GM12878 (cell line): ENCODE data around the gene RPAP3. TPM values are rescaled to one million over a fixed set of nuclear protein-coding genes. Genes with fewer than 3 reads are reported as not detected.

ENCODE experiments used
- ATAC-seq: fragments of 200-7000 bp; cut with Tn5 transposase; 3 replicates; pipeline ENCODE4 v1.9.1; 2020; ENCODE audit warnings: mild to moderate bottlenecking, moderate library complexity
- BruUV-seq: library from RNA; stranded (reverse); fragments of 400-500 nt; replicated peaks from 2 replicates; lab custom pipeline; 2021; lab: Mats Ljungman, UMichigan
- CTCF ChIA-PET: fragments of 300-600 bp; sonication (Branson Sonifier 250); formaldehyde crosslinking; extraction: SDS; loops from one replicate; lab custom pipeline; 2021; ENCODE audit warnings: inconsistent platforms; lab: Yijun Ruan, JAX
- POLR2A ChIA-PET: fragments of 350-600 bp; formaldehyde crosslinking; extraction: SDS; loops from one replicate; lab custom pipeline; 2021; ENCODE audit warnings: inconsistent platforms; lab: Charles Lee
- RAD21 ChIA-PET: fragments of 300-600 bp; sonication (Branson Sonifier 250); formaldehyde crosslinking; loops from one replicate; lab custom pipeline; 2023; ENCODE audit warnings: antibody characterized with exemption; ENCODE audit not compliant: unreplicated experiment; lab: Charles Lee
- SMC1A ChIA-PET: fragments of 300-600 bp; sonication (Branson Sonifier 250); formaldehyde crosslinking; loops from one replicate; lab custom pipeline; 2023; ENCODE audit not compliant: unreplicated experiment, uncharacterized antibody; lab: Charles Lee
- DNase-seq: peaks from one replicate; pipeline ENCODE4 v3.0.0-alpha.2; 2011; ENCODE audit warnings: low read depth, low spot score
- FAIRE-seq: peaks from 3 replicates; lab custom pipeline; 2011; peaks lifted over from hg19 to GRCh38; lab: Jason Lieb, UNC
- H2AFZ ChIP-seq: 2 replicates; pipeline ENCODE4 v1.6.0; 2011; ENCODE audit warnings: low read depth, low read length, control low read depth; ENCODE audit not compliant: control insufficient read depth
- H3K27ac ChIP-seq: 2 replicates; pipeline ENCODE4 v1.5.1; 2011; ENCODE audit warnings: control low read depth; ENCODE audit not compliant: control insufficient read depth, insufficient read depth
- H3K27me3 ChIP-seq, 2 experiments: replicated peaks in 1 of 2; 2 replicates each; pipeline versions ENCODE4 v1.6.0 to v1.6.1; 2011; ENCODE audit warnings: low read length in 1 of 2; ENCODE audit not compliant: control insufficient read depth in 2 of 2, insufficient read depth in 2 of 2
- H3K36me3 ChIP-seq, 2 experiments: 2 replicates each; pipeline ENCODE4 v1.5.1; 2011; ENCODE audit warnings: low read length in 1 of 2; ENCODE audit not compliant: control insufficient read depth in 2 of 2, insufficient read depth in 2 of 2
- H3K4me1 ChIP-seq: 2 replicates; pipeline ENCODE4 v1.6.1; 2011; ENCODE audit warnings: mild to moderate bottlenecking, low read length, moderate library complexity, mixed read lengths; ENCODE audit not compliant: control insufficient read depth, insufficient read depth
- H3K4me2 ChIP-seq: 2 replicates; pipeline ENCODE4 v1.6.0; 2011; ENCODE audit warnings: control low read depth; ENCODE audit not compliant: control insufficient read depth, insufficient read depth
- H3K4me3 ChIP-seq: fragments of 200-600 bp; sonication (generic); 2 replicates; pipeline ENCODE4 v1.5.1; 2016
- H3K79me2 ChIP-seq: 2 replicates; pipeline ENCODE4 v1.6.0; 2011; ENCODE audit warnings: low read length; ENCODE audit not compliant: control insufficient read depth, insufficient read depth
- H3K9ac ChIP-seq: 2 replicates; pipeline ENCODE4 v1.8.0; 2011; ENCODE audit warnings: low read length, control low read depth, mixed read lengths; ENCODE audit not compliant: control insufficient read depth, insufficient read depth
- H3K9me3 ChIP-seq: replicated peaks from 3 replicates; pipeline ENCODE4 v1.5.1; 2011; ENCODE audit warnings: mild to moderate bottlenecking, low read length; ENCODE audit not compliant: control insufficient read depth, insufficient read depth
- H4K20me1 ChIP-seq: 2 replicates; pipeline ENCODE4 v1.6.0; 2011; ENCODE audit not compliant: control insufficient read depth, insufficient read depth
- CEBPB ChIP-seq, 2 experiments: fragments of 150-350 bp in 1 of 2; IDR thresholded peaks; 2 replicates each; pipeline ENCODE4 v1.6.1; 2012 to 2014; ENCODE audit warnings: low read depth in 2 of 2, low read length in 2 of 2, borderline replicate concordance in 1 of 2, inconsistent platforms in 1 of 2
- FOXM1 ChIP-seq: IDR thresholded peaks from 2 replicates; pipeline ENCODE4 v1.6.1; 2012; ENCODE audit warnings: low read depth, mild to moderate bottlenecking, inconsistent platforms, low read length, moderate library complexity
- IKZF2 ChIP-seq, 2 experiments: fragments of 450-650 bp; IDR thresholded peaks; 2 replicates each; pipeline ENCODE4 v1.6.1; 2017; ENCODE audit warnings: mild to moderate bottlenecking in 2 of 2, moderate library complexity in 2 of 2
- NFIC ChIP-seq: IDR thresholded peaks from 2 replicates; pipeline ENCODE4 v1.6.1; 2012; ENCODE audit warnings: low read depth, mild to moderate bottlenecking, inconsistent platforms, low read length, moderate library complexity
- STAT1 ChIP-seq: fragments of 450-650 bp; conservative IDR thresholded peaks from 2 replicates; pipeline ENCODE4 v1.6.1; 2014; ENCODE audit warnings: antibody characterized with exemption, mild to moderate bottlenecking
- SUPT20H ChIP-seq: IDR thresholded peaks from 2 replicates; pipeline ENCODE4 v1.6.1; 2011; ENCODE audit warnings: low read depth, mild to moderate bottlenecking, low read length, moderate library complexity, borderline replicate concordance; ENCODE audit not compliant: control insufficient read depth
- WGBS: methylation state at CpG from one replicate; pipeline ENCODE4 v1.1.6; 2016; ENCODE audit warnings: low lambda C conversion rate; ENCODE audit not compliant: insufficient replicate concordance, insufficient coverage; ENCODE audit errors: missing lambda C conversion rate; 5-methylcytosine and 5-hydroxymethylcytosine counted together
- in situ Hi-C: fragments of 300-500 bp; cut with MboI; formaldehyde crosslinking; loops from 9 replicates; pipeline ENCODE4 v1.14.3; 2018; ENCODE audit warnings: mixed read lengths
- intact Hi-C: fragments of 100-400 bp; cut with micrococcal nuclease; formaldehyde crosslinking; loops from one replicate; pipeline ENCODE4 v1.14.2; 2022; ENCODE audit not compliant: unreplicated experiment
- polyA plus RNA-seq, 11 experiments: library from polyadenylated mRNA; depleted of rRNA in 4 of 11; unstranded in 6 of 11; stranded (reverse) in 5 of 11; fragments of >200 nt; fragmentation: Nextera tagmentation in 4 of 11; fragmentation: Illumina TruSeq in 1 of 11; extraction: Ambion mirVana in 4 of 11; extraction: Trizol in 1 of 11; gene quantifications; 1 replicate in 1 of 11; 2 replicates in 10 of 11; pipeline versions ENCODE4 v1.2.1 to v1.2.3, GENCODE V29; 2011 to 2016; ENCODE audit warnings: inconsistent platforms in 2 of 11, missing spikeins in 2 of 11, low read depth in 1 of 11
- total RNA-seq, 4 experiments: library from RNA; depleted of rRNA in 3 of 4; stranded (reverse); fragments of >200 nt in 3 of 4; fragmentation: Illumina TruSeq in 1 of 4; extraction: Trizol in 1 of 4; gene quantifications; 2 replicates each; pipeline versions ENCODE4 v1.2.1 to v1.2.3, GENCODE V29; 2013 to 2021
- TF ChIP-seq, protein P1 (sequence below): fragments of 450-650 bp; conservative IDR thresholded peaks from 2 replicates; pipeline ENCODE4 v1.6.1; 2017; ENCODE audit warnings: mild to moderate bottlenecking, moderate library complexity

The RPAP3 gene
- total and polyA plus RNA-seq, 10 of the 15 experiments (the other 5 are each of a cell fraction or from before 2014, with no cell fraction given), result 14.1 to 50.6 (median 28.4) TPM

DNA sequence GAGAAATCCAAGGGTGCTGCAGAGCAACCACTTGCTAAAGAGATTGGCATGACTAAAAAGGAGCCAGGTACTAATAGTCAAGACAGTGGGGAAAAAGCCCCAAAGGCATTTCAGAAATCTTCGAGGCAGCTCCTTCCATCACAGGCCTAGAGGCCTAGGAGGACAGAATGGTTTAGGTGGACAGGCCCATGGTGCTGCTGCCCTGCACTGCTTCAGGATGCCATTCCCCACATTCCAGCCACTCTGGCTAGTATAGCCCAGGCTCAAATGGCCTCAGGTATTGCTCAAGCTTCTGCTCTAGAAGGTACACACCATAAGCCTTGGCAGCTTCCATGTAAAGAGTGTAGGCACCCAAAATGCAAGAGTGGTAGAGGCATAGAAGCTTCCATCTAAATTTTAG, 92.9 kb downstream of the RPAP3 start:
- H3K9ac ChIP-seq, result no peak overlapping the region
- CTCF ChIA-PET, result interaction anchor here (1.8 kb wide), 1 partner anchor 33 kb away, joined by 4 read pairs; no protein-coding TSS in a partner anchor
- H3K4me2 ChIP-seq, result no peak overlapping the region
- peaks cover 5% of the 10 kb centered on the region; the same call in 1 of the 3 replicates for H3K9me3 ChIP-seq
- RAD21 ChIA-PET, result no interaction called here
- no peaks in the 10 kb centered on the region for H4K20me1 ChIP-seq
- no peaks in the 10 kb centered on the region for H3K79me2 ChIP-seq
- in situ Hi-C loops (no loop called here), intact Hi-C loops (no loop called here)
- FAIRE-seq, result no peak
- POLR2A ChIA-PET, result no interaction called here
- no peak overlapping the region for H3K27ac ChIP-seq
- no peaks in the 10 kb centered on the region for H3K4me1 ChIP-seq
- no peak overlapping the region for H2AFZ ChIP-seq
- SMC1A ChIA-PET, result no interaction called here
- no peak overlapping the region for H3K4me3 ChIP-seq
- DNase-seq, result no peak
- no peaks in the 10 kb centered on the region for H3K27me3 ChIP-seq
- WGBS, result 57% methylated on average over 1 of the region's 1 CpG
- no peak for ATAC-seq
- no TSS peak for BruUV-seq
- TF ChIP-seq STAT1 (no peak), IKZF2 (IDR thresholded peaks at IDR 0.05) (no peak), FOXM1 (no peak), NFIC (no peak), SUPT20H (no peak), CEBPB (IDR thresholded peaks at IDR 0.05; ENCODE audit: borderline replicate concordance in 1 of 2, low read depth in 2 of 2, low read length in 2 of 2) (no peak)
- TF ChIP-seq, protein P1, sequence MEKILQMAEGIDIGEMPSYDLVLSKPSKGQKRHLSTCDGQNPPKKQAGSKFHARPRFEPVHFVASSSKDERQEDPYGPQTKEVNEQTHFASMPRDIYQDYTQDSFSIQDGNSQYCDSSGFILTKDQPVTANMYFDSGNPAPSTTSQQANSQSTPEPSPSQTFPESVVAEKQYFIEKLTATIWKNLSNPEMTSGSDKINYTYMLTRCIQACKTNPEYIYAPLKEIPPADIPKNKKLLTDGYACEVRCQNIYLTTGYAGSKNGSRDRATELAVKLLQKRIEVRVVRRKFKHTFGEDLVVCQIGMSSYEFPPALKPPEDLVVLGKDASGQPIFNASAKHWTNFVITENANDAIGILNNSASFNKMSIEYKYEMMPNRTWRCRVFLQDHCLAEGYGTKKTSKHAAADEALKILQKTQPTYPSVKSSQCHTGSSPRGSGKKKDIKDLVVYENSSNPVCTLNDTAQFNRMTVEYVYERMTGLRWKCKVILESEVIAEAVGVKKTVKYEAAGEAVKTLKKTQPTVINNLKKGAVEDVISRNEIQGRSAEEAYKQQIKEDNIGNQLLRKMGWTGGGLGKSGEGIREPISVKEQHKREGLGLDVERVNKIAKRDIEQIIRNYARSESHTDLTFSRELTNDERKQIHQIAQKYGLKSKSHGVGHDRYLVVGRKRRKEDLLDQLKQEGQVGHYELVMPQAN, result no peak
- TF ChIP-seq, all 136 proteins: peak for 0
- no peaks in the 10 kb centered on the region for H3K36me3 ChIP-seq
